Adipocyte (in vitro differentiated cells): ENCODE results near the gene SEMA5A.
A peak's percentile ranks its signal among the peaks of the same experiment; 100 is the strongest.

Source experiments
- DNase-seq: peaks from one replicate; pipeline ENCODE4 v3.0.0-alpha.2; 2015; ENCODE audit warnings: low read depth
- H3K27me3 ChIP-seq: replicated peaks from 2 replicates; pipeline ENCODE4 v1.7.0; 2013; ENCODE audit warnings: mild to moderate bottlenecking, low read length, moderate library complexity; ENCODE audit not compliant: control insufficient read depth, insufficient read depth
- H3K36me3 ChIP-seq: 2 replicates; pipeline ENCODE4 v1.7.0; 2013; ENCODE audit warnings: low read length, mild to moderate bottlenecking, moderate library complexity; ENCODE audit not compliant: control insufficient read depth, insufficient read depth, severe bottlenecking
- H3K4me1 ChIP-seq: 2 replicates; pipeline ENCODE4 v1.7.0; 2013; ENCODE audit warnings: mild to moderate bottlenecking, low read length, moderate library complexity; ENCODE audit not compliant: control insufficient read depth, insufficient read depth
- H3K4me3 ChIP-seq: 2 replicates; pipeline ENCODE4 v1.7.0; 2013; ENCODE audit warnings: mild to moderate bottlenecking, low read length, moderate library complexity
- H3K9ac ChIP-seq: 2 replicates; pipeline ENCODE4 v1.7.0; 2013; ENCODE audit warnings: mild to moderate bottlenecking, low read length, moderate library complexity
- H3K9me3 ChIP-seq: 2 replicates; pipeline ENCODE4 v1.7.0; 2013; ENCODE audit warnings: mild to moderate bottlenecking, low read length, moderate library complexity; ENCODE audit not compliant: control insufficient read depth

SEMA5A gene

GRCh38 chr5:9222054-9222976, 323.6 kb downstream of the SEMA5A start:
- Histone ChIP-seq H3K9me3 (no peaks in the 10 kb centered on the region), H3K36me3 (no peaks in the 10 kb centered on the region), H3K27me3 (no peaks in the 10 kb centered on the region), H3K4me1 (peaks cover 7% of the 10 kb centered on the region), H3K9ac (no peak overlapping the region), H3K4me3 (no peak overlapping the region)
- DNase-seq, result no peak

GRCh38 chr5:9218358-9218757, 327.5 kb downstream of the SEMA5A start:
- Histone ChIP-seq H3K27me3 (no peaks in the 10 kb centered on the region), H3K9ac (no peak overlapping the region), H3K4me3 (no peak overlapping the region), H3K9me3 (peaks cover 5% of the 10 kb centered on the region), H3K36me3 (no peaks in the 10 kb centered on the region), H3K4me1 (no peaks in the 10 kb centered on the region)
- no peak for DNase-seq

GRCh38 chr5:9212605-9213004, 333.3 kb downstream of the SEMA5A start:
- Histone ChIP-seq H3K9ac (no peak overlapping the region), H3K4me3 (no peak overlapping the region), H3K36me3 (no peaks in the 10 kb centered on the region), H3K4me1 (peaks cover 10% of the 10 kb centered on the region), H3K9me3 (peaks cover 5% of the 10 kb centered on the region), H3K27me3 (no peaks in the 10 kb centered on the region)
- no peak for DNase-seq

- H3K9ac ChIP-seq, result no peak overlapping the region
Observed at GRCh38 chr5:9209846-9210492, 335.9 kb downstream of the SEMA5A start.

DNA sequence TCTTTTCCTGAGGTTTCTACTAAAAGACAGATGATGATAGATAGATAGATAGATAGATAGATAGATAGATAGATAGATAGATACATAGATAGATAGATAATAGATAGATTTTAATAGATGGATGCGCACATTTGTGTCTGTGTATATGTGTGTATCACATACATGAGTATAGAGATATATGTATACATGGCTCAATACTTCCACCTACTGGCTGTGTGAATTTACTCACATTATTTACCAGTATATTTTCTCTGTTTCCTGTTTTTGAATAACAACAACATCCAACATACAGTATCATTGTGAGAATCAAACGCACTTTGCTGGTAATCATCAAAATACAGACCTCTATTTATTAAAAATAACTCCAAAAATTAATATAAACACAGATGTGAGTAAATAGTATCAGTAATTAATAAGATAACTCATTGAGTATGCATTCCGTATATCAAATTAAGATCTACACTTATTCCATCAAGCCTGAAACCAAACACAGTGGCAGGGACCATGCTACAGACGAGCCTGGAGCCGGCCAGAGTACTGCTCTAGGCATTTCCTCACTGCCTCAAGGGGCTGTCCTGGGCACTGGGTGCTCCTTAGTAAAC, 338.0 kb downstream of the SEMA5A start:
- no peaks in the 10 kb centered on the region for H3K36me3 ChIP-seq
- no peak overlapping the region for H3K9ac ChIP-seq
- H3K27me3 ChIP-seq, result no peaks in the 10 kb centered on the region
- no peaks in the 10 kb centered on the region for H3K9me3 ChIP-seq
- H3K4me1 ChIP-seq, result peaks cover 10% of the 10 kb centered on the region
- peak; percentile 85 for DNase-seq
- H3K4me3 ChIP-seq, result no peak overlapping the region

More at GRCh38 chr5:9209846-9210492, 335.9 kb downstream of the SEMA5A start:
- Histone ChIP-seq H3K4me3 (no peak overlapping the region), H3K36me3 (no peaks in the 10 kb centered on the region), H3K9me3 (no peaks in the 10 kb centered on the region), H3K27me3 (no peaks in the 10 kb centered on the region), H3K4me1 (peaks cover 10% of the 10 kb centered on the region)
- DNase-seq, result peak; percentile 18

DNA sequence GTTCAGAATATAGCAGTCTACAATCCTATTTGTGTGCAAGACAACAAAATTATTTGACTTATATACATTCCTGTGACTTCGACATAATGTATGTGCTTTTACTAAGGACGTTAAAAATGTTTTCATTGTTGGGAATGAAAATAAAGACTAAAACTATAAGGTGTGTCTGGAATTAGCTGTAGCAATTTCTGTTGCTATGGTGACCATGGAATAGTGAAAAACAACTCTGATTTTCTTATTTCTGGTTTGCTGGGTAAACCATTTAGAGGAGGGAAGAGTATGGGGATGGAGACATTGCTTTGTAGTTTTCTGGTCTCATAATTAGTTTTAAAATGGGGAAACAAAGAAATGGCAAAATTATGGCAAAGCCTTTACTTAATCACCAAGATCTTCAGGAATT, 343.2 kb downstream of the SEMA5A start:
- H3K4me3 ChIP-seq, result no peak overlapping the region
- peaks cover 3% of the 10 kb centered on the region for H3K4me1 ChIP-seq
- H3K9me3 ChIP-seq, result no peaks in the 10 kb centered on the region
- DNase-seq, result no peak
- H3K27me3 ChIP-seq, result no peaks in the 10 kb centered on the region
- no peak overlapping the region for H3K9ac ChIP-seq
- no peaks in the 10 kb centered on the region for H3K36me3 ChIP-seq

GRCh38 chr5:9201761-9202160, 344.1 kb downstream of the SEMA5A start:
- H3K4me3 ChIP-seq, result no peak overlapping the region
- peaks cover 3% of the 10 kb centered on the region for H3K4me1 ChIP-seq
- no peaks in the 10 kb centered on the region for H3K27me3 ChIP-seq
- no peaks in the 10 kb centered on the region for H3K9me3 ChIP-seq
- H3K9ac ChIP-seq, result no peak overlapping the region
- no peaks in the 10 kb centered on the region for H3K36me3 ChIP-seq
- DNase-seq, result no peak

GRCh38 chr5:9201011-9201410, 344.9 kb downstream of the SEMA5A start:
- H3K9me3 ChIP-seq, result no peaks in the 10 kb centered on the region
- H3K4me3 ChIP-seq, result no peak overlapping the region
- no peaks in the 10 kb centered on the region for H3K36me3 ChIP-seq
- DNase-seq, result no peak
- H3K9ac ChIP-seq, result no peak overlapping the region
- no peaks in the 10 kb centered on the region for H3K27me3 ChIP-seq
- H3K4me1 ChIP-seq, result peaks cover 3% of the 10 kb centered on the region

- no peaks in the 10 kb centered on the region for H3K27me3 ChIP-seq
- no peaks in the 10 kb centered on the region for H3K36me3 ChIP-seq
- peak; percentile 28 for DNase-seq
- no peak overlapping the region for H3K9ac ChIP-seq
- H3K9me3 ChIP-seq, result no peaks in the 10 kb centered on the region
- H3K4me1 ChIP-seq, result peaks cover 7% of the 10 kb centered on the region
- H3K4me3 ChIP-seq, result no peak overlapping the region
Observed at GRCh38 chr5:9198394-9198793, 347.5 kb downstream of the SEMA5A start.

- Histone ChIP-seq H3K27me3 (no peaks in the 10 kb centered on the region), H3K36me3 (no peaks in the 10 kb centered on the region), H3K4me3 (no peak overlapping the region), H3K9ac (no peak overlapping the region), H3K4me1 (peaks cover 7% of the 10 kb centered on the region), H3K9me3 (no peaks in the 10 kb centered on the region)
- peak; percentile 32 for DNase-seq
Observed at GRCh38 chr5:9197881-9198260, 348.0 kb downstream of the SEMA5A start.
